Uterus (tissue), 2 donors: Measurements from ENCODE around the gene STX11.

ENCODE experiments used
- POLR2A ChIP-seq, 2 donors: fragments of 450-650 bp; IDR thresholded peaks; one replicate each; pipeline ENCODE4 v1.6.1; 2016; ENCODE audit warnings: antibody characterized with exemption in 2 of 2, mild to moderate bottlenecking in 1 of 2, moderate library complexity in 1 of 2
- TF ChIP-seq, protein P1 (sequence below), 4 experiments: fragments of 200-600 bp in 2 of 4; fragments of 450-650 bp in 2 of 4; sonication (generic) in 2 of 4; IDR thresholded peaks; one replicate each; pipeline ENCODE4 v1.5.1; 2016 to 2019; ENCODE audit warnings: antibody characterized with exemption in 4 of 4, mild to moderate bottlenecking in 2 of 4, moderate library complexity in 1 of 4

DNA sequence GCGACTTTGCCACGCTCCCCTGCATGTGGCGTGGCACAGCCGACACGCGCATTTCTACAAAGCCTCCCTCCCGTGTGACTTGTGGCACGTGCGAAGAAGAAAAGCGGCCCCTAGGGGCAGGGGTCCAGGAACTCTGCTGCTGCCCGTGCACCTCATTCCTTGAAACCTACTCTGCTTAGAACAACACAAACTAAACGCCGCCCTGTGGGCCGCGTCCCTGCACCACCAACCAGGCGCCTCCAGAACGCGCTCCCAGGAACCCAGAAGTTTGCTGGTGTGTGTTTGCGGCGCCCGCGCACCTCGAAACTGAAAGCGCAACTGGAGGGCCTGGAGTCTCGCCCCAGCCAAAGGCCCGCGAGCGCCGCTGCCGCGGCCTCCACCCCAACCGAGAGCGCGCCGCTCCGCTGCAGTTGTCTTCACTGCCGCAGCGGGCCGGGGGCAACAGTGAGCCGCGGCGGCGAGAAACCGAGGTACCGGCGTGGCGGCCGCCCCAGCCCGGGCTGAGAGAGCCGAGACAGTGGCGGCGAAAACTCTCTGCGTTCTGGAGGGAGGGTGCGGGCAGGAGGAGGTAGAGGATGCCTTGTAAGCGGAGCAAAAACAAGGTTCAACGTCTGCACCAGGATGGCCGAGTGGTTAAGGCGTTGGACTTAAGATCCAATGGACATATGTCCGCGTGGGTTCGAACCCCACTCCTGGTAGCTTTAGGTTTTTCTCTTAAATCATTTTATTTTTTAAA lies 65.8 kb downstream of the STX11 start:
- TF ChIP-seq, protein P1, sequence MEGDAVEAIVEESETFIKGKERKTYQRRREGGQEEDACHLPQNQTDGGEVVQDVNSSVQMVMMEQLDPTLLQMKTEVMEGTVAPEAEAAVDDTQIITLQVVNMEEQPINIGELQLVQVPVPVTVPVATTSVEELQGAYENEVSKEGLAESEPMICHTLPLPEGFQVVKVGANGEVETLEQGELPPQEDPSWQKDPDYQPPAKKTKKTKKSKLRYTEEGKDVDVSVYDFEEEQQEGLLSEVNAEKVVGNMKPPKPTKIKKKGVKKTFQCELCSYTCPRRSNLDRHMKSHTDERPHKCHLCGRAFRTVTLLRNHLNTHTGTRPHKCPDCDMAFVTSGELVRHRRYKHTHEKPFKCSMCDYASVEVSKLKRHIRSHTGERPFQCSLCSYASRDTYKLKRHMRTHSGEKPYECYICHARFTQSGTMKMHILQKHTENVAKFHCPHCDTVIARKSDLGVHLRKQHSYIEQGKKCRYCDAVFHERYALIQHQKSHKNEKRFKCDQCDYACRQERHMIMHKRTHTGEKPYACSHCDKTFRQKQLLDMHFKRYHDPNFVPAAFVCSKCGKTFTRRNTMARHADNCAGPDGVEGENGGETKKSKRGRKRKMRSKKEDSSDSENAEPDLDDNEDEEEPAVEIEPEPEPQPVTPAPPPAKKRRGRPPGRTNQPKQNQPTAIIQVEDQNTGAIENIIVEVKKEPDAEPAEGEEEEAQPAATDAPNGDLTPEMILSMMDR (IDR thresholded peaks at IDR 0.05): peak; percentile 50 to 92 (median 72)
- peak; percentile 42 to 47 for TF ChIP-seq POLR2A (IDR thresholded peaks at IDR 0.05)
